ENCODE data around the gene TLCD5.

Gene TLCD5

GRCh38 chr11:120327311-120327710, 2.2 kb downstream of the TLCD5 start:
- DNase-seq: no peak
- Mint-ChIP-seq H3K4me1 (peaks cover 15% of the 10 kb centered on the region), H3K27ac (no peak overlapping the region), H3K9me3 (no peaks in the 10 kb centered on the region), H3K27me3 (peaks cover 64% of the 10 kb centered on the region), H3K4me3 (no peak overlapping the region), H3K36me3 (ENCODE audit: low read depth) (no peaks in the 10 kb centered on the region)
- ATAC-seq: no peak

- no peaks in the 10 kb centered on the region for H3K9me3 Mint-ChIP-seq
- H3K27ac Mint-ChIP-seq: no peak overlapping the region
- H3K4me3 Mint-ChIP-seq: no peak overlapping the region
- no peaks in the 10 kb centered on the region for H3K36me3 Mint-ChIP-seq (ENCODE audit: low read depth)
- no peak for DNase-seq
- no peak for ATAC-seq
- H3K4me1 Mint-ChIP-seq: peaks cover 15% of the 10 kb centered on the region
- H3K27me3 Mint-ChIP-seq: peaks cover 59% of the 10 kb centered on the region
These were observed 4.5 kb downstream of the TLCD5 start for GRCh38 chr11:120329556-120329955.

GRCh38 chr11:120330045-120330444, 4.9 kb downstream of the TLCD5 start:
- no peak overlapping the region for H3K27ac Mint-ChIP-seq
- no peaks in the 10 kb centered on the region for H3K36me3 Mint-ChIP-seq (ENCODE audit: low read depth)
- peaks cover 16% of the 10 kb centered on the region for H3K4me1 Mint-ChIP-seq
- DNase-seq (no peak), ATAC-seq (no peak)
- H3K4me3 Mint-ChIP-seq: no peak overlapping the region
- no peaks in the 10 kb centered on the region for H3K9me3 Mint-ChIP-seq
- peaks cover 57% of the 10 kb centered on the region for H3K27me3 Mint-ChIP-seq

GRCh38 chr11:120331301-120331996, 6.3 kb downstream of the TLCD5 start:
- Mint-ChIP-seq H3K4me3 (no peak overlapping the region), H3K4me1 (peaks cover 12% of the 10 kb centered on the region), H3K36me3 (ENCODE audit: low read depth) (no peaks in the 10 kb centered on the region), H3K9me3 (no peaks in the 10 kb centered on the region), H3K27ac (no peak overlapping the region), H3K27me3 (peaks cover 49% of the 10 kb centered on the region)
- ATAC-seq: no peak
- DNase-seq: no peak

- no peaks in the 10 kb centered on the region for H3K9me3 Mint-ChIP-seq
- peaks cover 18% of the 10 kb centered on the region for H3K4me1 Mint-ChIP-seq
- H3K4me3 Mint-ChIP-seq: no peak overlapping the region
- H3K27me3 Mint-ChIP-seq: peaks cover 48% of the 10 kb centered on the region
- DNase-seq (no peak), ATAC-seq (no peak)
- H3K27ac Mint-ChIP-seq: no peak overlapping the region
- peaks cover 1% of the 10 kb centered on the region for H3K36me3 Mint-ChIP-seq (ENCODE audit: low read depth)
These were observed 8.0 kb downstream of the TLCD5 start for GRCh38 chr11:120332822-120333716.

GRCh38 chr11:120333801-120334200, 8.7 kb downstream of the TLCD5 start:
- H3K36me3 Mint-ChIP-seq (ENCODE audit: low read depth): peaks cover 1% of the 10 kb centered on the region
- ATAC-seq (no peak), DNase-seq (no peak)
- H3K27me3 Mint-ChIP-seq: peaks cover 49% of the 10 kb centered on the region
- H3K4me3 Mint-ChIP-seq: no peak overlapping the region
- H3K27ac Mint-ChIP-seq: no peak overlapping the region
- H3K4me1 Mint-ChIP-seq: peaks cover 23% of the 10 kb centered on the region
- no peaks in the 10 kb centered on the region for H3K9me3 Mint-ChIP-seq

GRCh38 chr11:120334332-120334731, 9.2 kb downstream of the TLCD5 start:
- no peak for ATAC-seq
- H3K27ac Mint-ChIP-seq: no peak overlapping the region
- no peak for DNase-seq
- no peaks in the 10 kb centered on the region for H3K9me3 Mint-ChIP-seq
- H3K36me3 Mint-ChIP-seq (ENCODE audit: low read depth): peaks cover 1% of the 10 kb centered on the region
- H3K27me3 Mint-ChIP-seq: peaks cover 50% of the 10 kb centered on the region
- H3K4me1 Mint-ChIP-seq: peaks cover 24% of the 10 kb centered on the region
- no peak overlapping the region for H3K4me3 Mint-ChIP-seq

GRCh38 chr11:120334894-120335462, 9.9 kb downstream of the TLCD5 start:
- DNase-seq: peak; percentile 64
- ATAC-seq: no peak
- peaks cover 53% of the 10 kb centered on the region for H3K27me3 Mint-ChIP-seq
- H3K4me1 Mint-ChIP-seq: peaks cover 30% of the 10 kb centered on the region
- peaks cover 1% of the 10 kb centered on the region for H3K36me3 Mint-ChIP-seq (ENCODE audit: low read depth)
- H3K9me3 Mint-ChIP-seq: no peaks in the 10 kb centered on the region
- H3K27ac Mint-ChIP-seq: peak overlapping the region; percentile 17
- H3K4me3 Mint-ChIP-seq: peak overlapping the region; percentile 70

- ATAC-seq: peak; percentile 23
- DNase-seq: peak; percentile 44
- Mint-ChIP-seq H3K36me3 (ENCODE audit: low read depth) (peaks cover 1% of the 10 kb centered on the region), H3K4me3 (peak overlapping the region; percentile 70), H3K9me3 (no peaks in the 10 kb centered on the region), H3K4me1 (peaks cover 35% of the 10 kb centered on the region), H3K27me3 (peaks cover 54% of the 10 kb centered on the region), H3K27ac (no peak overlapping the region)
These were observed 10.4 kb downstream of the TLCD5 start for GRCh38 chr11:120335556-120335907.

- Mint-ChIP-seq H3K27me3 (peaks cover 54% of the 10 kb centered on the region), H3K9me3 (no peaks in the 10 kb centered on the region), H3K4me3 (peak within 1 kb of the TSS; percentile 90), H3K36me3 (ENCODE audit: low read depth) (peaks cover 1% of the 10 kb centered on the region), H3K4me1 (peaks cover 38% of the 10 kb centered on the region), H3K27ac (peak within 1 kb of the TSS; percentile 79)
- ATAC-seq (peak; percentile 81), DNase-seq (peak; percentile 86)
These were observed 11.0 kb downstream of the TLCD5 start, which contains the start of gene ARHGEF12 for GRCh38 chr11:120335908-120336640. Gene ARHGEF12 (plus strand): TSS chr11:120336413. CDS start chr11:120337244, 831 bp downstream.

- DNase-seq: peak; percentile 47
- Mint-ChIP-seq H3K27me3 (peaks cover 59% of the 10 kb centered on the region), H3K27ac (peak overlapping the region; percentile 79)
These were observed 11.7 kb downstream of the TLCD5 start for GRCh38 chr11:120336641-120337354.

GRCh38 chr11:120337355-120338106, 12.4 kb downstream of the TLCD5 start:
- DNase-seq (no peak), ATAC-seq (no peak)
- peak overlapping the region; percentile 90 for H3K4me3 Mint-ChIP-seq
- no peak overlapping the region for H3K27ac Mint-ChIP-seq
- H3K27me3 Mint-ChIP-seq: peaks cover 67% of the 10 kb centered on the region
- H3K36me3 Mint-ChIP-seq (ENCODE audit: low read depth): peaks cover 6% of the 10 kb centered on the region
- H3K9me3 Mint-ChIP-seq: peaks cover 8% of the 10 kb centered on the region
- peaks cover 41% of the 10 kb centered on the region for H3K4me1 Mint-ChIP-seq

More at GRCh38 chr11:120336641-120337354, 11.7 kb downstream of the TLCD5 start:
- ATAC-seq: peak; percentile 35
- H3K9me3 Mint-ChIP-seq: peaks cover under 1% of the 10 kb centered on the region
- H3K4me1 Mint-ChIP-seq: peaks cover 38% of the 10 kb centered on the region
- H3K4me3 Mint-ChIP-seq: peak overlapping the region; percentile 90
- peaks cover 1% of the 10 kb centered on the region for H3K36me3 Mint-ChIP-seq (ENCODE audit: low read depth)
